ENCODE measurements around the gene FAM184A. TPM values are rescaled to one million over a fixed set of nuclear protein-coding genes. Genes with fewer than 3 reads are reported as not detected.

The FAM184A gene
- total RNA-seq, 2 experiments from 2014 or later: 3.2 to 4.8 TPM

DNA sequence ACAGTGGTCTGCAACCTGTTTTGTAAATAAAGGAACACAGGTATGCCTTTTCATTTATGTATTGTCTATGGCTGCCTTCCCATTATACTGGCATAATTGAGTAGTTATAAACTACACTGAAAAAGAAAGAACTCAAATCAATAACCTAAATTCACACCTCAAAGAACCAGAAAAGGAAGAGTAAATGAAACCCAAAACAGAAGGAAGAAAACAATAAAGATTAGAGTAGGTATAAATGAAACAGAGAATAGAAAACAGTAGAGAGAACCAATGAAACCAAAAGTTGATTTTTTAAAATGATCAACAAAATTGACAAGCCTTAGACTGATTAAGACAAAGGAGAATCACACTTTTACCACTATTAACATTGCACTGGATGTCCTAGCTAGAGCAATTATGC is 34.7 kb downstream of the FAM184A start:
- peaks cover 11% of the 10 kb centered on the region for H3K4me1 Mint-ChIP-seq (ENCODE audit: low read depth)
- TF ChIP-seq CTCF (IDR thresholded peaks at IDR 0.05): no peak
- ChIA-PET POLR2A (interaction anchor here (0.6 to 0.9 kb wide), 2 partner anchors 104 to 302 kb away, joined by 3 read pairs; no protein-coding TSS in a partner anchor), CTCF (no interaction called here)
- no peak for ATAC-seq
- no peaks in the 10 kb centered on the region for H3K27me3 Mint-ChIP-seq
- H3K4me3 Mint-ChIP-seq: no peak overlapping the region
- intact Hi-C loops (cut with micrococcal nuclease): no loop called here
- DNase-seq: no peak
- H3K27ac Mint-ChIP-seq: no peak overlapping the region
- H3K9me3 Mint-ChIP-seq: no peaks in the 10 kb centered on the region
- H3K36me3 Mint-ChIP-seq (ENCODE audit: low read depth): no peaks in the 10 kb centered on the region

GRCh38 chr6:119043265-119043664 is 35.2 kb downstream of the FAM184A start:
- POLR2A ChIA-PET: interaction anchor here (0.6 to 0.9 kb wide), 2 partner anchors 105 to 302 kb away, joined by 3 read pairs; no protein-coding TSS in a partner anchor

GRCh38 chr6:119040636-119041035 is 37.8 kb downstream of the FAM184A start:
- DNase-seq (no peak), ATAC-seq (no peak)
- CTCF ChIA-PET: no interaction called here
- Mint-ChIP-seq H3K4me3 (no peak overlapping the region), H3K27me3 (no peaks in the 10 kb centered on the region), H3K9me3 (no peaks in the 10 kb centered on the region), H3K4me1 (ENCODE audit: low read depth) (peaks cover 11% of the 10 kb centered on the region), H3K27ac (no peak overlapping the region), H3K36me3 (ENCODE audit: low read depth) (no peaks in the 10 kb centered on the region)
- POLR2A ChIA-PET: no interaction called here
- TF ChIP-seq CTCF (IDR thresholded peaks at IDR 0.05): no peak
- intact Hi-C loops (cut with micrococcal nuclease): no loop called here

More at GRCh38 chr6:119043265-119043664, 35.2 kb downstream of the FAM184A start:
- intact Hi-C loops (cut with micrococcal nuclease): no loop called here
- H3K27me3 Mint-ChIP-seq: no peaks in the 10 kb centered on the region
- peaks cover 11% of the 10 kb centered on the region for H3K4me1 Mint-ChIP-seq (ENCODE audit: low read depth)
- CTCF ChIA-PET: no interaction called here
- H3K27ac Mint-ChIP-seq: no peak overlapping the region
- no peaks in the 10 kb centered on the region for H3K36me3 Mint-ChIP-seq (ENCODE audit: low read depth)
- no peaks in the 10 kb centered on the region for H3K9me3 Mint-ChIP-seq
- no peak for TF ChIP-seq CTCF (IDR thresholded peaks at IDR 0.05)
- no peak overlapping the region for H3K4me3 Mint-ChIP-seq
- peak; percentile 10 for DNase-seq
- ATAC-seq: peak; percentile 76

GRCh38 chr6:119040229-119040628 is 38.2 kb downstream of the FAM184A start:
- DNase-seq (no peak), ATAC-seq (no peak)
- Mint-ChIP-seq H3K27me3 (no peaks in the 10 kb centered on the region), H3K27ac (no peak overlapping the region), H3K4me3 (no peak overlapping the region), H3K4me1 (ENCODE audit: low read depth) (peaks cover 11% of the 10 kb centered on the region), H3K36me3 (ENCODE audit: low read depth) (no peaks in the 10 kb centered on the region), H3K9me3 (no peaks in the 10 kb centered on the region)
- intact Hi-C loops (cut with micrococcal nuclease): no loop called here
- POLR2A ChIA-PET: no interaction called here
- no peak for TF ChIP-seq CTCF (IDR thresholded peaks at IDR 0.05)
- CTCF ChIA-PET: no interaction called here

DNA sequence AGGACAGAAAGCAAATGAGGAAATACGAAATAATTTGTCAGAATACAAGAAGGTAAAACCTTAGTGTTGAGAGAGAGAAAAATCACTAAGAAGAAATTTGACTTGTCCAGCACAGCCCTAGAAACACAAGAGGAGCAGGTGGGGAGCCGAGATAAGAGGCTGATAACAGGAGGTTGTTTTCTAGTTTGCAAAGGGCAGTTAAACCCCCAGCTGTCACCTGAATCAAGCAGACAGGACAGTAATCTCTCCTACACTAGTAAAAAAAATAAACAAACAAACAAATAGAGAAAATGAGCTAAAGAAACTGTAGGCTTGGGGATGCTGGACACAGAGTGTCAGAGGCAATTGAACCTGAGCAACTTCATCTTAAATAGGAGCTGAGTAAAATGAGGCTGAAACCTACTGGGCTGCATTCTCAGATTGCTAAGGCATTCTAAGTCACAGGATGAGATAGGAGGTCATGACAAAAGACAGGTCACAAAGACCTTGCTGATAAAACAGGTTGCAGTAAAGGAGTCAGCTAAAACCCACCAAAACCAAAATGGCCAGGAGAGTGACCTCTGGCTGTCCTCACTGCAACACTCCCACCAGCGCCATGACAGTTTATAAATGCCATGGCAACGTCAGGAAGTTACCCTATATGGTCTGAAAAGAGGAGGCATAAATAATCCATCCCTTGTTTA is 40.4 kb downstream of the FAM184A start:
- intact Hi-C loops (cut with micrococcal nuclease): no loop called here
- H3K9me3 Mint-ChIP-seq: no peaks in the 10 kb centered on the region
- H3K36me3 Mint-ChIP-seq (ENCODE audit: low read depth): no peaks in the 10 kb centered on the region
- POLR2A ChIA-PET: no interaction called here
- peaks cover 2% of the 10 kb centered on the region for H3K4me1 Mint-ChIP-seq (ENCODE audit: low read depth)
- ATAC-seq (no peak), DNase-seq (no peak)
- H3K27ac Mint-ChIP-seq: no peak overlapping the region
- TF ChIP-seq CTCF (IDR thresholded peaks at IDR 0.05): no peak
- no peaks in the 10 kb centered on the region for H3K27me3 Mint-ChIP-seq
- no peak overlapping the region for H3K4me3 Mint-ChIP-seq
- CTCF ChIA-PET: no interaction called here

All from activated CD8-positive, alpha-beta T cell treated with anti-CD3 and anti-CD28 coated beads for 36 hours (primary cell).